Inferior parietal cortex (tissue), 1 donor: ENCODE measurements around the gene LRRC25.

ENCODE experiments used
- DNase-seq: peaks from one replicate; pipeline ENCODE4 v3.0.0-alpha.2; 2016; ENCODE audit errors: extremely low spot score

LRRC25 gene

DNA sequence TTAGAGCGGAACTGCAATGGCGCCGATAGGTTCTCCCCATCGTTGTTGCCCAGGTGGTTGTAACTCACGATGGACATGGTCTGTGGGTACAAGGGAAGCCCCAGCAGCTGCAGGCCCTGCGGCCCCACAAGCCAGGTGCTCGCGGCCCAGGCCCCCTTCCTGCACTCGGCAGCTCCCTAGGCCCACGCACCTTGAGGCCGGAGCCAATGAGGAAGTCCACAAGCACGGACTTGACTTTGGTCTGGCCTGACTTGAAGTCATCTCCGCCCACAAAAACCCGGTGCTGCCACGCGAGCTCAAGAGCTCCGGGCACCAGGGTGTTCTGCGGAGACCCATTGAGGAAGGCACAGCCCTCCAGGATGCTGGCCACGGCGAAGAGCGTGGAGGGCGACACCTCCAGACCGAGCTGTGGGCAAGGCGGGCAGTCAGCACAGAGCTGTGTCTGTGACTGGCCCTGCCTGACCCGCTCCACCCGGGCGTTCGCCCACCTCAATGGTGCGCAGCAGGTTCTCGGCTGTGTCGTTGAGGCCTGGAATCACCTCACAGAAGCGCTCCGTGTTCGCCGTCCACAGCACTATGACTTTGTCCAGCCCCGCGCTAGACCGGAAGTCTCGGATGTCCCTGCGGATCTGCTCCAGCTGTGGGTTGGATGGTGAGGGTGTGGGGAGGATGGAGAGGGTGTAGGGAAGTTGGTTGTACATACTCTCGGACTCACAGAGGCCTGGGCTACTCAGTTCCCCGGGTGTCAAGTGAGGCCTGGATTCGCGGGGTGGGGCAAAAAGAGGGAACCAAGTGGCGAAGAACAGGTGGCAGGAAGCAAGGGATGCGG, 38.6 kb upstream of the LRRC25 start:
- no peak for DNase-seq

- DNase-seq: no peak
Measured at GRCh38 chr19:18435178-18435841, 37.9 kb upstream of the LRRC25 start.

DNA sequence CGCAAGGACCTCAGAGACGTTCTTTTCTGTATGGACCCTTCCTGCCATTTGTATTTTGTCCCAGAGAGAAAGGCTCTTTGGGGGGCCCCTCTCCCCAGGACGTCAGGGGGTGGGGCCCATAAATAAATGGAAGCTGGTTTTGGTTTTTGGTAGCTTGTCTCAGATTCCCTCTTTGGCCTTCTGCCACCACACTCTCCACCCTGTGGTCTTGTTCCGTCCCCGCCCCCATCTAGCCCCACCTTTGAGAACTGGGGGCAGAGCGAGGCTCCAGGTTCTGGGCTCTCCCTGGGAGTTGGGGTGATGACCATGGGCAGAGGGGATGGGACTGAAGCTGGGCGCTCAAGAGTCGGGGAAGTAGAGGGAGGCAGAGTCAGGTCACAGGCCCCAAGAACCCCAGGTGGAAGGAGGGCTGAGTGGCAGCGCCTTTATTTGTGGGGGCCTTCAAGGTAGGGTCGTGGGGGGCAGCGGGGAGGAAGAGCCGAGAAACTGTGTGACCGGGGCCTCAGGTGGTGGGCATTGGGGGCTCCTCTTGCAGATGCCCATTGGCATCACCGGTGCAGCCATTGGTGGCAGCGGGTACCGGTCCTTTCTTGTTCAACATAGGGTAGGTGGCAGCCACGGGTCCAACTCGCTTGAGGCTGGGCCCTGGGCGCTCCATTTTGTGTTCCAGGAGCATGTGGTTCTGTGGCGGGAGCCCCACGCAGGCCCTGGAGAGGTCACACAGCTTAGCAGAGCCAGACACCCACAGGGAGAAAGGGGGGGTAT, 37.2 kb upstream of the LRRC25 start:
- DNase-seq: no peak

DNA sequence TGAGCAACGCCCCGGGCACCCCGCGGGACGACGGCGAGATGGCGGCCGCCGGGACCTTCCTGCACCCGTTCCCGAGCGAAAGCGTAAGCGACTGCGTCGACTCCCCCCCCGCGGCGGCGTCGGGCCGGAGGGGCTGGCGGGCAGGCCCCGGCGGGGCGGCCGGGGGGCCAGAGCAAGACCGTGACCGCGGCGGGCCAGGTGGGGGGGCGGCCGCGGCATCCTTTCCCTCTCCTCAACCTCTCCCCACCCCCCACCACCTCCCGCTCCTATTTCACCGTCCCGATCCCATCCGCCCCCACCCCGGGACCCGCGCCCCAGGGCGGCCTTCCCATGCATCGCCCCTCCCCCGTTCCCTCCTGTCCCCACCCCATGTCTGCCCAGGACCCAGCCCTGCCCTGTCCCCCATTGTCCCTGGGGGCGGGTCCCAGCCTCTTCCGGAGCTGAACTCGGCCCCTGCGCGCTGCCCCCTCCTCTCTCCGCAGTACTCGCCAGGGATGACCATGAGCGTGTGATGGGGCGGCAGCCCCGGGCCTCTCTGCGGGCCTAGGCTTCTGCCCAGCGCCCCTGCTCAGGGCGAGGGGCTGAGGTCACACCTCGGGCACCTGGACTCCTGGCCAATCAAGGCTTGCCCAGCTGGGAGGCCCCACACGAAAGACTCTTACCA, 36.4 kb upstream of the LRRC25 start:
- DNase-seq: no peak

DNA sequence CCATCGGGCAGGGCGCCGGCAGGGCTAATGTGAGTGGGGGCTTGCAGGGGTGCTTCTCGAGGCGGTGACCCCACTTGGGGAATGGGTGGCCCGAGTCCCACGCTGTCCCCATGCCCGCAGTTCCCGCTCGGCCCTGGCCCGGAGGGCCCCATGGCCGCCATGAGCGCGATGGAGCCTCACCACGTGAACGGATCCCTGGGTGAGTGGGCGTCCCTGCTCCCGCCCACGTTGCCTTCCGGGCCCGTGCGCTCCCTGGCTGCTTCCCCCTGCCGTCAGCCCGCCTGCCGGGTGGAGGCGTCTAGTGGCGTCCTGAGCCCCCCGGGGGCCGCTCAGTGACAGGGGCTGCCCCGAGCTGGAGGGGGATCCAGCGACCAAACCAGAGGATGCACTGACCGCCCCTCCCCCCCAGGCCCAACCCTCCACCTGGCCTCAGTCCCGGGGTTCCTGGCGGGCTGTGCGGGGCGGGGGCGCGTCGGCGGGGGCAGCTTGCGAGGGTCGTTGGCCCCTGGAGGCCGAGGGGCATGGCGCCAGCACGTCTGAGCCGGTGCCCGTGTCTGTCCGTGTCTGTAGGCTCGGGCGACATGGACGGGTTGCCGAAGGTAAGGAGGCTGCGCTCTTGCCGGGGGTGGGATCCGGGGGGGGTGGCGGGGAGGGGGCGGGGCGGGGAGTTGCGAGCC, 35.7 kb upstream of the LRRC25 start:
- no peak for DNase-seq

DNA sequence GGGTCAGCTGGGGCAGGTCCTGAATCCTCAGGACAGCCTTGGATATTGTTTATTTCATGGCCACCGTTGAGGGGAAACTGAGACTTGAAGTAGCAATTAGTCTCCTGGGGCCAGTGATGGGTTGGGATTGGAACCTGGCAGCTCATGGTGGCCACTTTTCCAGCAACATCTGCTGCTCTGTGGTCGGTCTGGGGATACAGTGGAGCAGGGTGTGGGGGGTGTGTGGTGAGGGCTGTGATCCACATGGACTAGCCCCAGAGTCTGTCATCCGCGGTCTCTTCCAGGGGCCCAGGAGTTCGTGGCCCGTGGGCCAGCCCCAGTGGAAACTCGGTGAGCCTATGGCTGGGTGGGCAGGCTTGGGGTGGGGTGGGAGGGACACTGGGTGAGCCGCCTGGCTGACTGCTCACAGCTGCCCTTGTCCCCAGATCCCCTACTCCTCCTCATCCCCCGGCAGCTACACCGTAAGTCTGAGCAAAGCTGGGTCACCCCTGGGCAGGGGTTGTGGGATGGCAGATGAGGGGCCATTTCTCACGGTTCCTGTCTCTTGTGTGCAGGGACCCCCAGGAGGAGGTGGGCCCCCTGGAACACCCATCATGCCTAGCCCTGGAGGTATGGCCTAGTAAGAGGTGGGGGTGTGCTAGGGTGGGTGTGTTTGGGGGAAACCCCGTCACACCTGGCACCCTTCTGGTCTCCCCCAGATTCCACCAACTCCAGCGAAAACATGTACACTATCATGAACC, 35.0 kb upstream of the LRRC25 start:
- no peak for DNase-seq

- DNase-seq: no peak
Measured at GRCh38 chr19:18431351-18432197, 34.2 kb upstream of the LRRC25 start.

- DNase-seq: no peak
Measured at GRCh38 chr19:18430417-18431144, 33.2 kb upstream of the LRRC25 start.

GRCh38 chr19:18429717-18430416, 32.4 kb upstream of the LRRC25 start:
- DNase-seq: no peak

DNA sequence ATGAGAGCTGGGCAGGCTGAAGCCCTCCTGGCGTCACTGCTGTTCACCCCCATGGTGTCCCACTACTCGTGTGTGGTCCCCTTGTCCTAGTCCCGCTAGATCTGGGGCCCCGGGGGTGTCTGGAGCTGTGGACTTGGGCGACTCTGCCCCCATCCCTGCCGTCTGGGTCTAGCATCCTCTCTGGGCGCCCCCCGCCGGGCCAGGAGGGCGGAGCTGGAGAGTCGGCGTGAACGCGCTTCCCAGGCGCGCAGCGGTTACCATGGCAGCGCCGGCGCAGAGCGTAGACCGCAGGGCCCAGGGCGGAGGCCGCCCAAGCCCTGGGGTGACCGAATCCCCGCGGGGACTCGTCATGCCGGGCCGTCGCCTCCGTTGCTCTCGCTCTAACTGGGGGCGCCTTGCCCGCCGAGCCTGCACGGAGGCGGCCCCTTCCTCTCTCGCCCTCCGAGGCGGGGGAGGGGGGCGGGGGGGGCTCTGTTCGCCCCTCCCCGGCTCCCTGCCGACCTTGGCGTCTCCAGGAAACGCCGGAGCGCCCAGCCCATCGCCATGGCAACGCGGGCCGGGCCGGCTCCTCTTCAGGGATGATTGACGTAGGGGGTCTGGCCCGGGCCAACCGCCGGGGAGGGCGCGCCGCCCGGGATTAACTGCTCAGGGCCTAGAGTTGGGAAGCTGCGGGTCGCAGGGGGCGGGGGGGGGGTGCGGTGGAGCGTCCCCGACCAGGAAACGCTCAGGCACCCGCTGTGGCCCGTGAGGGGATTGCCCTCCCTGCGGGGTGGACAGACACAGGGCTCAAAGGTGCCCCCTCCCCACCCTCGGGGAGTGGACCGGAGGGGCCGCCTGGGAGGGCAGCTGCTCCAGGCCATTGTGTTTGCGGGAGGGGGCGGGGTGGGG, 31.6 kb upstream of the LRRC25 start:
- DNase-seq: peak; percentile 77

DNA sequence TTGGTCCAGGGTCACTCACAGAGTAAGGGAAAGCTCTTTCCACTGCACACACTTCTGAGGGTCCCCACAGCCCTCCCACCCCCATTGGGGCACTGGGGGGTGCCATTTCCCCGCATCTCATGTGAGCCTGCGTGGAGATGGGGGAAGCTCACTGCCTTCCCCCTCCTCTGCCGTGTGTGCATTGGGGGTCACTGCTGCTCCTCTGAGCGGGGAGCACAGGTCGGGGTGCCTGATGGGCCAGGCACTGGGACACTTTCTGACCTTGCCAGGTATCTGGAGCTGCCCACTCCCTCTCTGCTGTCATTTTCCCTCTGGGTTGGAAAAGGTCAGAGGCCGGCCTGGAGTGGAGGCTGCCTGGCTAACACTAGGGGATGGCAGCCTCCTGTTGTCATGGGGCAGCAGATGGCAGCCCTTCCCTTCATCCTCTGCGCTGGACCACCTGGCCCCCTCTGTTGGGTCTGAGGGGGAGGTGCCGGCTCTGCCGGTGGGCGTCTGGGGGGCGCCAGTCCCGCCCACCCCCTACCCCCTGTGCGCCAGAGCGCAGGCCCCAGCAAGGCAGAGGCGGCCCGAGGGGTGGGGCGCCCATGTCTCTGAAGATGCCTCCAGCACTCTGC, 30.9 kb upstream of the LRRC25 start:
- no peak for DNase-seq

- DNase-seq: no peak
Measured at GRCh38 chr19:18427743-18428113, 30.3 kb upstream of the LRRC25 start.

DNA sequence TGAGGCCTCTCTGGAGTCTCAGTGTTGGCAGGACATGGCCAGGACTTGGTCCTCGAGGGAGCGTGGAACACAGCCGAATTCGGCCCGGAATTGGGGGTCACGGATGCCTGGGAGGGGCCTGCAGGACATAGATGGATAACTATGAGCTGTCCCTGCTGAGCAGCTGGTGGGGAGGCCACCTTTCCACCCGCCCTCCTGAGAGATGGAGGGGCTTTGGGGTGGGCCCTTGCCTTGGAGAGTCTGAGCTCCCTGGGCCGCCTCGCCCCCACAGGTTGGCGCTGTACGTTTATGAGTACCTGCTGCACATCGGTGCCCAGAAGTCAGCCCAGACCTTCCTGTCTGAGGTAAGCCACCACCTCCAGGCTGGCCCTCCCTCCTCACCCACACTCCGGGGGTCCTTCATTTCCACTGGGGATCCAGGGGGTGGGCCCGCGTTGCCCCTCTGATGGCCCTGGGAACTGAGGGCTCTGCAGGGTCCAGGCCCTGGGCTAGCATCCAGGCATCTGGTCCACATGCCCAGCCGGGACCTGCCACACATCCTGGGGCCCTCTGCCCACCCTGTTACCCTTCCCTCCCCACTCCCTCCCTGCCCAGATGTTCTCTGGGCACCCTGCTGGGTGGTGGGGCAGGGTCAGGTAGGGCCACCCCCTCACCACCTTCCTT, 29.8 kb upstream of the LRRC25 start:
- no peak for DNase-seq

- DNase-seq: no peak
Measured at GRCh38 chr19:18426416-18426767, 29.0 kb upstream of the LRRC25 start.

- DNase-seq: no peak
Measured at GRCh38 chr19:18425515-18426415, 28.3 kb upstream of the LRRC25 start.
